ENCODE results near the gene COPS2.
"Not testable (repeated sequence)": the region's sequence is repeated elsewhere in the genome, so short reads cannot be mapped to it uniquely, and the experiment has no call there.

COPS2 gene

DNA sequence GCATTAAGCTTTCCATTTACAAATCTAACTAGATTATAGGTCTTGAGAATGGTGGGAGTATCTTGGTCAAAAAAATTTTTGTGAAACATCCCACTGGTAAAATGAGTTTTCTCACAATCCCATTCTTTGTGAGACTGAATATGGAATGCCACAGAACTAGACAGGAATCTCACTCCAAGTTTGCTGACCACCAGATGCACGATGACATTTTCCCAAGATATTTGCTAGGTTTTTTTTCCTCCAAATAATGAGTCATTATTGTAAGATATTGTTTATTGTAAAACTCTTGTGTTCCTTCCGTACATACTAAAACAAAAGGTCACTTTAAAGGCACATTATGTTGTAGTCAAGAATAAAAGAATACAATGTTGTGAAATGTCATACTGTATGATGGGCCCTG lies 53.9 kb downstream of the COPS2 start:
- DNase-seq, result no peak

DNA sequence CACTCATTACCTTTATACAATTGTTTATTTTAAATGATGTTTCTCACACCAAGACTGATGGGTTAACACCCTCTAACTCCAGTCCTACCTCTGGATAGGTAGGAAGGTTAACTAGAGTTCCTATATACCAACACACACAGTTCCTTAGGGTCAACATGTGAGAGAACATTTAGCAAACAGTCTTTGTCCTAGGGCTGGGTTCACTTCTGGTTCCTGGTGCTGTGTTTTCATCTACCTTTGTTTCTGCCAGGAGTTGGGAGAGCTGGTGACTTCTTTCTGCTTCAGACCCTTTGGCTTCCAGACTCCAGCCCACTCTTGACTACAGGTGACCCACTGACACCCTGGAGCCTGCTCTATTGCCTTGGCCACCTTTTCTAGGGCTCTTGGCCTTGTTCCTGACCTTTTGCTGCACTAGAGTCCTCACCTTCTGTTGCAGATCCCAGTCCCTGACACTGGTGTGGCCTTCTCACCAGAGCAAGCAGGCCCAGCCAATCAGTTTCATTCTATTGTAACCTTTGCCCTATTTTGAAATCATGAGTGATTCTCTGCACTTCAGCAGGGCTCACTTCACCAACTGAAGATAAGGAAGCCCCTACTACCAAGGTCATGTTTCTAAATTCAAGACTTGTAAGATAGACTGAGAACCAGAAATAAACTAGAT lies 59.2 kb downstream of the COPS2 start:
- DNase-seq, result no peak

DNA sequence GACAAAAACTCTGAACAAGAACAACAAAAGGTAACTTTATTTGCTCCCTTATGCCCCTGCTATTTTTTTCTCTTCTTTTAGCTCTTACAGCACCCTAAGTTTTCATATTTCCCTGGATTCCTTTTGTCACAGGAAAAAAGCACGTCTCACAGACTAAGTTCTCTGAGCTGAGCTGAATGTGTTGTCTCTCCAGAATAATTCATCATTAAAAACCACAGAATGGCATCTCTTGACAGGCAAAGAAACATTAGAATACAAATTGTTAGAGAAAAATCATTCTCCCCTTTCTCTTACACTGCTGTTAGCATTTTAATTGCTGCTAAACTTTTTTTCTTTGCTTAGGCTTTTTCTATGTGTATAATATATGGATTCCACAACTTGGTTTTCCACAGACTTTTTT lies 60.5 kb downstream of the COPS2 start:
- no peak for DNase-seq

DNA sequence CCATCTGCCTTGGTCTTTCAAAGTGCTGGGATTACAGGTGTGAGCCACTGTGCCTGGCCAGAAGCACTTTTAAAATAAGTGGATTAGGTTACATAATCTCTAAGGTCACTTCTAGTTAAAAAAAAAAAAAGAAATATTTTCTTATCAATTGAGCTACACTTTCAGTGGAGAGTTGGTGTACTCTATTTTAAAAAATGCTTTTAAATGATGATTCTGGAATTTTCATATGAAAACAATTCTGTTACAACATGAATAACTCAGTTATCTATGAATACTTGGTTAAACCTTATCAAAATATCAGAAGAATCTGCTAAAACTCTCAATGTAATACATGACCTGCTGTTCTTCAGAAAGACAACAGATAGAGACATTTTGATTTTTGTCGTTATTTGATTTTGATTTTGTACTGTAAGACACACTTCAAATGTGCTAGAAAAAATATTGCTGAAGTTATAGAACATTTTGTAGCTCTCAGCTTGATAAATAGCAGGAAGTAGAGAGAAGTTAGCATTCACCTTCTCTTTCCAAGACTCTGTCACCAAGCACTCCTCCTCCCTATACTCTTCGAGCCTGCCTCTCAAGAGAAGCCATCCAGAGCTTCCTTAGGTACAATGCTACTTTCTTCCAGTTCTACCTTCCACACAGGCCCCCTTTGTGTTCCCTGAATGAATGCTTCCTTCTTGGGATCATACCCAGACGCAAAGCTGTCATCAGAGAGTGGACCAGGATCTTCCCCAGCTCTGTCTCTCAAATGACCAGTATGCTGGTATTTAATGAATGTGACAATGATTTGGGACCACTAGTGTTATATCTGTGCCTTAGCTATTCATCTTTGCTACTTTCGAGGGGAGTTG lies 61.9 kb downstream of the COPS2 start:
- no peak for DNase-seq

DNA sequence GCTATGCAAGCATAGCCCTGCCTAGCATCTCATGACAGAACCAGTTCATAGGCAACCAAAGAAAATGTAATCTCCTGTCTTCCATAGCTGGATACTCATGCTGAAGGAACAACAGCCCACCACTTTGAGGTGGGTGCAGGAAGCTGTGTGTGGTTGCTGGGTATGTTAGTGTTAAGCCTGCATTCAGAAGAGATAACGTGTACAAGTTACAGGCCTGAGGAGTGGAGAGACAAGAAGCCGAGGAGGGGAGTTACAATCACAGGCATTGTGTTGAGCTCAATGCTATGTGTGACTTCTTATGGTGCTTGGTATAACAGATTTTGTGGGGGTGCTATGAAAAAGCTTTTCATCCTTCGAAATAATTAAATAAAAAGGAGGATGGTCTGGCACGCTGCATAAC lies 66.4 kb downstream of the COPS2 start:
- no peak for DNase-seq

GRCh38 chr15:49085696-49086459 lies 69.5 kb downstream of the COPS2 start:
- no peak for DNase-seq

- DNase-seq, result no peak
Observed at GRCh38 chr15:49084285-49084570, 71.2 kb downstream of the COPS2 start.

DNA sequence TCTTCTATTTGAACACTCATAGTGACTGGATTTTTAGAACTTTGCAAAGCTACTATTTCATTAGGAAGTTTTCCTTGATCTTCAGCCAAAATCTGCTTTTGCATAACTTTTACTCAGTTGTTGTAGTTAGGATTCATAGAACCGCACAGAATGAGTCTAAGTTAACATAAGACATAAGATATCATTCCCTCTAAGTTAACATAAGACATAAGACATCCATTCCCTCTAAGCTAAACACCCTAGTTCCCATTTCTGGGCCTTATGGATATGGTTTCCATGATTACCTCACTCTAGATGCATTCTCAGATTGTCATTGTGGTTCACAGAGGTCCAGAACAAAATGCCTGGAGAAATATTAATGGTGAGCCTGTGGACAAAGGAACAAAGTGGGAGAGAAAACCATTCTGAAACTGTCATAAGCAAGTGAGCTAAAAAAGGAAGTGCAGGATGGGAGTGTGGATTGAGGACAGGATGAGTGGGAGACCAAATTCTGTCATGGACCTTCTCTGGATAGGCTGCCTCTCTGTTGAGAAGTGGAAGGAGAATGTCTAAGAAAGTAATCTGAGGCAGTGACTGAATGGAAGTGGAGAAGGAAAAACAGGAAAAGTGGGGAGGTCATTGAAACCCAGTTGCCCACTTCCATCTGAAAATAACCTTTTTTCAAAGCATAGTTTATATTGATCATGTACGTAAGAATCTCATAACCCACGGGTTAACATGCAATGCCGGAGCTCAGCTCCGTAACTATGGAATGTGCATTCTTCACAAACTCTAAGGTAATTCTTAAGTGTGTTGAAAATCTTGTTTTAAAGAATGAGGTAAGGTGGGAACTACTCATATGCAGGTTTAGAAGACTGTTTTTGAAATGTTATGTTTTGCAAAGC lies 71.8 kb downstream of the COPS2 start:
- peak; percentile 31 for DNase-seq

- peak; percentile 45 for DNase-seq
Observed at GRCh38 chr15:49082960-49083359, 72.4 kb downstream of the COPS2 start.

DNA sequence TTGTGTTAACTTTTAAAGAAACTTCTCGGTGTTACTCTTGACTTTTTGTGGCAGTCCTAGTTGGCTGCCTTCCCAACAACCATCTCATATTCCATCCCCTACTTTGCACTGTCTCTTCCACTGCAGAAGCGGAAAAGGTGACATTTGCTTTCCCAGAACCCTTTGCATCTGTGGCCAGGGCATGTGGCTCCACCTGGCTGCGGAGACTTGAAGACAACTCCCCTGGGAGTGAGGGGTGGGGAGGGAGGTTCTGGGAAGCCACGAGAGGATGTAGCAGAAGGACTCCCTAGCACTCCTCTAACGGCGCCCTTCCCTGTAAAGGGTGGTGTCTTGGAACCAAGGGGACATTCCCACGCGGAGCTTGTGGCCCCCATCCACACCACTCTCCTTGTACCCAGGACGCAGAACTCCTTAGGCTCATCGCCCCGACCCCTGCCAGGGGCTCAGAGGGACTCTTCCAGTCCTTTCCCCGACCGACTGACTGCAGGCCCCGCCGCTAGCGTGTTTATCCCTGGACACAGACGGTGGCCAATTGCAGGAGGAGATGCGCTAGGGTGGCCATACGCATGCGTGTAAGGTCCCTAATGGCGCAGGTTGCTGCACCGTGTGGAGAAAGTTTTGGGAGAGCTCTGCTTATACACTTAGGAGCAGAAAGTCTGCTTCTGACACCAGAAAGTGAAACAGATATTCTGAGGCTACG lies 75.9 kb downstream of the COPS2 start:
- no peak for DNase-seq

DNA sequence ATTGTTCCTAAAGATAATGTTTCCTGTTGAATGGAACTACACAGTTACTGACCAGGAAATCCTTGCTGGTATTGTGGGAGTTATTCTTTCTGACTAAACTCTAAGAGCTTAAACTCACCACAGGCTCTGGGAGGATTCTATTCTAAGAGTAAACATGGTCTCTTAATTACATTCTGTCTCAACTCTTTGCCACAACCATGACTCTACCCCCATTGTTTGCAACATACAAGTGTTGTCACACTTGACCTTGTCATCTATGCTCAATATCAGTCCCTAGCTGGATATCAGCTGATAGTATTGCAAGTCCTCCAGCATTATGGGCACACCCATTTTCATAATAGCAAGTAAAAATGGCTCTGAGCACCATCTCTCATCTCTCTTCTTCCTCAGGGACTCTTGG lies 79.5 kb downstream of the COPS2 start:
- DNase-seq, result no peak

- not testable (repeated sequence) for DNase-seq
Observed at GRCh38 chr15:49074589-49075287, 80.7 kb downstream of the COPS2 start.
